Adrenal gland (tissue), 5 donors: ENCODE results near the gene WBP2NL.

Experiments used
- CTCF ChIP-seq, 6 experiments: fragments of 450-650 bp in 4 of 6; fragments of 200-600 bp in 2 of 6; sonication (generic) in 1 of 6; IDR thresholded peaks; 1 replicate in 5 of 6; 2 replicates in 1 of 6; pipeline versions ENCODE4 v1.5.1 to v1.8.0; 2016 to 2021; ENCODE audit warnings: antibody characterized with exemption in 6 of 6, mild to moderate bottlenecking in 2 of 6, moderate library complexity in 1 of 6
- POLR2A ChIP-seq, 2 donors: fragments of 450-650 bp; IDR thresholded peaks; one replicate each; pipeline ENCODE4 v1.6.1; 2017; ENCODE audit warnings: antibody characterized with exemption in 2 of 2, mild to moderate bottlenecking in 2 of 2, moderate library complexity in 1 of 2
- donor health status: DM: no; HTN: no; CAD: no.

- TF ChIP-seq CTCF (IDR thresholded peaks at IDR 0.05), result no peak
- no peak for TF ChIP-seq POLR2A (IDR thresholded peaks at IDR 0.05)
These were observed 3.1 kb downstream of the WBP2NL start for GRCh38 chr22:42001706-42002105.
